H1 (cell line): ENCODE measurements around the gene API5. TPM values are rescaled to one million over a fixed set of nuclear protein-coding genes. Genes with fewer than 3 reads are reported as not detected.

Experiments
- CTCF ChIA-PET: fragments of 300-600 bp; sonication (Branson Sonifier 250); formaldehyde crosslinking; loops from one replicate; lab custom pipeline; 2021; ENCODE audit not compliant: partially characterized antibody; lab: Charles Lee
- POLR2A ChIA-PET: fragments of 300-600 bp; sonication (Branson Sonifier 250); formaldehyde crosslinking; loops from one replicate; lab custom pipeline; 2021; ENCODE audit warnings: inconsistent platforms; ENCODE audit not compliant: partially characterized antibody; lab: Charles Lee
- DNase-seq, 2 experiments: peaks; one replicate each; pipeline versions ENCODE4 v3.0.0 to v3.0.0-alpha.2; 2010 to 2022; ENCODE audit warnings: low spot score in 2 of 2, low read depth in 1 of 2, mixed read lengths in 1 of 2
- FAIRE-seq: peaks from 2 replicates; lab custom pipeline; 2011; peaks lifted over from hg19 to GRCh38; lab: Jason Lieb, UNC
- H2AFZ ChIP-seq: 2 replicates; pipeline ENCODE4 v1.8.1; 2012; ENCODE audit warnings: low read length, inconsistent platforms
- H2AK5ac ChIP-seq: 2 replicates; pipeline ENCODE4 v1.6.1; 2013; ENCODE audit warnings: low read depth, low read length
- H2BK120ac ChIP-seq: replicated peaks from 2 replicates; pipeline ENCODE3; 2013; ENCODE audit warnings: low read depth, low read length, inconsistent platforms
- H2BK12ac ChIP-seq: 2 replicates; pipeline ENCODE4 v1.6.1; 2013; ENCODE audit warnings: low read depth, low read length
- H2BK15ac ChIP-seq: 2 replicates; pipeline ENCODE4 v1.6.1; 2013; ENCODE audit warnings: low read length
- H2BK20ac ChIP-seq: 2 replicates; pipeline ENCODE4 v1.6.1; 2013; ENCODE audit warnings: low read length
- H2BK5ac ChIP-seq: 2 replicates; pipeline ENCODE4 v1.6.1; 2013; ENCODE audit warnings: low read depth, low read length
- H3K14ac ChIP-seq: 2 replicates; pipeline ENCODE4 v1.6.1; 2013; ENCODE audit warnings: inconsistent platforms; ENCODE audit not compliant: insufficient read length
- H3K18ac ChIP-seq: 2 replicates; pipeline ENCODE4 v1.6.1; 2013; ENCODE audit warnings: low read length; ENCODE audit errors: extremely low read depth
- H3K23ac ChIP-seq: 2 replicates; pipeline ENCODE4 v1.6.1; 2013; ENCODE audit warnings: inconsistent platforms; ENCODE audit not compliant: insufficient read length
- H3K23me2 ChIP-seq: 2 replicates; pipeline ENCODE4 v1.6.1; 2013; ENCODE audit warnings: low read depth, low read length
- H3K27ac ChIP-seq: 2 replicates; pipeline ENCODE4 v1.6.1; 2011; ENCODE audit warnings: low read depth, low read length, inconsistent platforms
- H3K27me3 ChIP-seq, 4 experiments: replicated peaks in 1 of 4; 1 replicate in 1 of 4; 2 replicates in 3 of 4; pipeline versions ENCODE4 v1.6.1 to v1.8.1; 2011 to 2013; ENCODE audit warnings: low read length in 3 of 4, mild to moderate bottlenecking in 3 of 4, inconsistent platforms in 2 of 4, mixed read lengths in 2 of 4, moderate library complexity in 1 of 4; ENCODE audit not compliant: control insufficient read depth in 3 of 4, insufficient read depth in 3 of 4; ENCODE audit errors: extremely low read depth in 1 of 4
- H3K36me3 ChIP-seq, 4 experiments: 2 replicates each; pipeline versions ENCODE4 v1.6.1 to v1.8.1; 2011 to 2013; ENCODE audit warnings: mild to moderate bottlenecking in 4 of 4, low read length in 3 of 4, moderate library complexity in 2 of 4, control low read depth in 1 of 4, inconsistent platforms in 1 of 4; ENCODE audit not compliant: insufficient read depth in 4 of 4, control insufficient read depth in 2 of 4
- H3K4ac ChIP-seq: replicated peaks from 2 replicates; pipeline ENCODE3; 2013; ENCODE audit warnings: low read length, low read depth, mixed read lengths, inconsistent platforms; ENCODE audit not compliant: insufficient read length
- H3K4me1 ChIP-seq, 4 experiments: replicated peaks in 1 of 4; 1 replicate in 1 of 4; 2 replicates in 3 of 4; pipeline versions ENCODE4 v1.6.1 to v1.8.1; 2011 to 2013; ENCODE audit warnings: low read length in 3 of 4, inconsistent platforms in 2 of 4, mixed read lengths in 1 of 4; ENCODE audit not compliant: insufficient read depth in 4 of 4, control insufficient read depth in 3 of 4
- H3K4me2 ChIP-seq, 2 experiments: 2 replicates each; pipeline versions ENCODE4 v1.6.1 to v1.8.1; 2011 to 2013; ENCODE audit warnings: low read depth in 2 of 2, low read length in 2 of 2, control low read depth in 1 of 2, inconsistent platforms in 1 of 2, mild to moderate bottlenecking in 1 of 2; ENCODE audit not compliant: insufficient read depth in 1 of 2
- H3K4me3 ChIP-seq, 4 experiments: fragments of 200-600, 300-600 bp in 1 of 4; sonication (generic), shearing (Covaris generic), sonication (Bioruptor Twin) in 1 of 4; 2 replicates each; pipeline versions ENCODE4 v1.5.1 to v1.8.1; 2011 to 2016; ENCODE audit warnings: low read length in 4 of 4, low read depth in 3 of 4, control low read depth in 2 of 4, inconsistent platforms in 2 of 4, mild to moderate bottlenecking in 2 of 4, mixed read lengths in 1 of 4, moderate library complexity in 1 of 4; ENCODE audit not compliant: insufficient read depth in 2 of 4; ENCODE audit errors: extremely low read depth in 1 of 4
- H3K56ac ChIP-seq: replicated peaks from 2 replicates; pipeline ENCODE3; 2013; ENCODE audit warnings: low read depth, mild to moderate bottlenecking, mixed read lengths, low read length, inconsistent platforms; ENCODE audit not compliant: insufficient read length
- H3K79me1 ChIP-seq: 2 replicates; pipeline ENCODE4 v1.6.1; 2013; ENCODE audit warnings: low read depth, low read length, control low read depth
- H3K79me2 ChIP-seq, 2 experiments: 2 replicates each; pipeline versions ENCODE4 v1.6.1 to v1.8.1; 2012 to 2013; ENCODE audit warnings: low read length in 2 of 2, mild to moderate bottlenecking in 2 of 2, inconsistent platforms in 1 of 2; ENCODE audit not compliant: insufficient read depth in 2 of 2, control insufficient read depth in 1 of 2
- H3K9ac ChIP-seq, 4 experiments: replicated peaks in 1 of 4; 1 replicate in 1 of 4; 2 replicates in 3 of 4; pipeline versions ENCODE4 v1.6.1 to v1.8.1; 2011 to 2013; ENCODE audit warnings: low read depth in 3 of 4, low read length in 3 of 4, control low read depth in 2 of 4, mild to moderate bottlenecking in 2 of 4, moderate library complexity in 2 of 4, inconsistent platforms in 1 of 4; ENCODE audit errors: extremely low read depth in 1 of 4
- H3K9me3 ChIP-seq, 2 experiments: 2 replicates each; pipeline versions ENCODE4 v1.6.1 to v1.8.1; 2012 to 2013; ENCODE audit warnings: mild to moderate bottlenecking in 2 of 2, moderate library complexity in 2 of 2, control low read depth in 1 of 2, inconsistent platforms in 1 of 2, low read depth in 1 of 2, low read length in 1 of 2, mixed read lengths in 1 of 2; ENCODE audit not compliant: insufficient read depth in 2 of 2
- H4K20me1 ChIP-seq, 2 experiments: replicated peaks in 1 of 2; 2 replicates each; pipeline versions ENCODE3 to v1.8.1; 2011 to 2013; ENCODE audit warnings: inconsistent platforms in 2 of 2, low read length in 2 of 2, mild to moderate bottlenecking in 1 of 2; ENCODE audit not compliant: insufficient read depth in 2 of 2, control insufficient read depth in 1 of 2
- H4K5ac ChIP-seq: 2 replicates; pipeline ENCODE4 v1.6.1; 2013; ENCODE audit warnings: low read length, low read depth, mixed read lengths, inconsistent platforms; ENCODE audit not compliant: insufficient read length
- H4K8ac ChIP-seq: 2 replicates; pipeline ENCODE4 v1.8.0; 2013; ENCODE audit warnings: mild to moderate bottlenecking, moderate library complexity, low read length, inconsistent platforms; ENCODE audit not compliant: insufficient read depth; ENCODE audit errors: extremely low read depth
- H4K91ac ChIP-seq: replicated peaks from 2 replicates; pipeline ENCODE3; 2013; ENCODE audit warnings: low read length, mixed read lengths, inconsistent platforms; ENCODE audit not compliant: insufficient read length
- ATF2 ChIP-seq: IDR thresholded peaks from 2 replicates; pipeline ENCODE4 v1.6.1; 2012; ENCODE audit warnings: low read length, inconsistent platforms
- BCL11A ChIP-seq, 2 experiments: IDR thresholded peaks; one replicate each; pipeline ENCODE4 v1.6.1; 2011; ENCODE audit warnings: low read depth in 2 of 2, low read length in 2 of 2, mild to moderate bottlenecking in 2 of 2
- JUN ChIP-seq: IDR thresholded peaks from 2 replicates; pipeline ENCODE4 v1.6.1; 2011; ENCODE audit warnings: low read depth, mild to moderate bottlenecking, improper control_type of control experiment, low read length
- KDM4A ChIP-seq: IDR thresholded peaks from one replicate; pipeline ENCODE4 v1.7.1; 2012; ENCODE audit warnings: low read depth, mild to moderate bottlenecking, moderate library complexity, low read length, inconsistent platforms; ENCODE audit not compliant: severe bottlenecking
- MAX ChIP-seq: IDR thresholded peaks from 2 replicates; pipeline ENCODE4 v1.6.1; 2012; ENCODE audit warnings: inconsistent platforms
- NANOG ChIP-seq: IDR thresholded peaks from 2 replicates; pipeline ENCODE4 v1.6.1; 2011; ENCODE audit warnings: low read length, low read depth, mild to moderate bottlenecking, inconsistent platforms; ENCODE audit not compliant: insufficient read depth, poor library complexity, severe bottlenecking
- RFX5 ChIP-seq: IDR thresholded peaks from 2 replicates; pipeline ENCODE4 v1.6.1; 2011; ENCODE audit warnings: low read depth, low read length, improper control_type of control experiment, borderline replicate concordance
- SAP30 ChIP-seq: fragments of 300-600 bp; sonication (generic); IDR thresholded peaks from 2 replicates; pipeline ENCODE4 v1.7.1; 2012; ENCODE audit warnings: low read length, moderate library complexity, mild to moderate bottlenecking, inconsistent platforms; ENCODE audit not compliant: insufficient read depth, insufficient replicate concordance
- TAF1 ChIP-seq: IDR thresholded peaks from 2 replicates; pipeline ENCODE4 v1.6.1; 2011; ENCODE audit warnings: mild to moderate bottlenecking, low read depth, low read length
- TEAD4 ChIP-seq: IDR thresholded peaks from 2 replicates; pipeline ENCODE4 v1.6.1; 2012; ENCODE audit warnings: low read depth, low read length, inconsistent platforms, mixed read lengths
- ZNF274 ChIP-seq: IDR thresholded peaks from 2 replicates; pipeline ENCODE4 v1.7.0; 2012; ENCODE audit warnings: low read length, borderline replicate concordance; ENCODE audit errors: extremely low read depth
- WGBS, 2 experiments: shearing (Covaris generic) in 1 of 2; methylation state at CpG; one replicate each; pipeline versions ENCODE4 v1.1.6 to v1.1.7; 2013 to 2015; ENCODE audit warnings: low lambda C conversion rate in 2 of 2, mixed read lengths in 2 of 2, inconsistent platforms in 1 of 2, low coverage in 1 of 2, missing lambda C conversion rate in 1 of 2; ENCODE audit not compliant: insufficient replicate concordance in 2 of 2, insufficient coverage in 1 of 2, insufficient read length in 1 of 2; ENCODE audit errors: extremely low coverage in 1 of 2, missing lambda C conversion rate in 1 of 2; 5-methylcytosine and 5-hydroxymethylcytosine counted together
- polyA plus RNA-seq, 7 experiments: library from polyadenylated mRNA; depleted of rRNA in 3 of 7; stranded (reverse) in 5 of 7; unstranded in 2 of 7; fragments of >200 nt in 5 of 7; fragments of 200-250 nt in 2 of 7; gene quantifications; 1 replicate in 5 of 7; 2 replicates in 1 of 7; 4 replicates in 1 of 7; pipeline versions ENCODE4 v1.2.1 to v1.2.3, GENCODE V29; 2011 to 2013; ENCODE audit warnings: missing spikeins in 2 of 7, mixed read lengths in 2 of 7
- total RNA-seq: library from RNA; stranded (reverse); fragmentation: NEBNext Ultra II Directional; extraction: Animal tissue kit (Norgen Biotek cat#: 25700); gene quantifications from 2 replicates; pipeline ENCODE4 v1.2.1, GENCODE V29; 2021

API5 gene
- total and polyA plus RNA-seq, 2 of the 8 experiments (the other 6 are each of a cell fraction or from before 2014, with no cell fraction given) = 39.1 to 155 TPM

GRCh38 chr11:43359422-43359818 lies 47.6 kb downstream of the API5 start:
- Histone ChIP-seq H3K4ac (no peak overlapping the region), H3K4me3 (peak overlapping the region; percentile 71 to 97 (median 88)), H2BK15ac (no peak overlapping the region), H3K79me2 (peaks cover 29 to 54% of the 10 kb centered on the region in 2 experiments), H4K5ac (peak overlapping the region; percentile 1), H2BK5ac (peak overlapping the region; percentile 99; the same call in 1 of the 2 replicates), H2BK12ac (no peak overlapping the region), H4K8ac (peak overlapping the region; percentile 100), H3K36me3 (no peaks in the 10 kb centered on the region), H3K79me1 (peaks cover 2% of the 10 kb centered on the region; the same call in 1 of the 2 replicates), H3K14ac (no peak overlapping the region), H3K4me2 (peak overlapping the region; percentile 89 to 92), H3K23ac (no peak overlapping the region), H2AK5ac (peak overlapping the region; percentile 1; the same call in 1 of the 2 replicates), H4K20me1 (peaks cover 0 to 5% of the 10 kb centered on the region in 2 experiments), H3K18ac (no peak overlapping the region; the same call in 1 of the 2 replicates), H2AFZ (0 out of 2 replicates have a peak overlapping the region, but pooled peaks have one; percentile 0), H2BK20ac (no peak overlapping the region), H3K9me3 (no peaks in the 10 kb centered on the region), H3K9ac (peak overlapping the region; percentile 84 to 99 (median 98)), H3K27ac (peak overlapping the region; percentile 98), H3K23me2 (peaks cover 4% of the 10 kb centered on the region; the same call in 1 of the 2 replicates), H3K4me1 (peaks cover 0 to 6% (median 4%) of the 10 kb centered on the region in 4 experiments; a peak in 3 of 7 replicates), H2BK120ac (no peak overlapping the region), H3K56ac (no peak overlapping the region), H4K91ac (no peak overlapping the region), H3K27me3 (no peaks in the 10 kb centered on the region)
- DNase-seq (no peak), FAIRE-seq (no peak)
- ChIA-PET CTCF (interaction anchor here (1.6 kb wide), 1 partner anchor 76 kb away, joined by 3 read pairs; no protein-coding TSS in a partner anchor), POLR2A (interaction anchor here (1.5 to 4.8 kb wide), 4 partner anchors 8 to 38 kb away, joined by 4 to 38 read pairs (median 8); no protein-coding TSS in a partner anchor)
- 1% methylated on average over 14 of the region's 14 CpGs; no CpG with 5 or more reads in 1 of the 2 experiments for WGBS, 2 experiments
- TF ChIP-seq RFX5 = no peak
- TF ChIP-seq NANOG = no peak
- peak; percentile 28; the same call in 1 of the 2 replicates for TF ChIP-seq MAX
- TF ChIP-seq SAP30 = peak; percentile 60
- TF ChIP-seq BCL11A (IDR thresholded peaks at IDR 0.05; ENCODE audit: low read depth in 2 of 2, low read length in 2 of 2) = no peak
- TF ChIP-seq ZNF274 = no peak
- TF ChIP-seq TEAD4 = no peak
- TF ChIP-seq JUN = no peak
- TF ChIP-seq TAF1 = no peak
- peak; percentile 13 for TF ChIP-seq KDM4A
- no peak for TF ChIP-seq ATF2
